ENCODE measurements around the gene DDX5. TPM values are rescaled to one million over a fixed set of nuclear protein-coding genes. Genes with fewer than 3 reads are reported as not detected.

DDX5 gene
- total RNA-seq, 1 experiment from 2014 or later = 869 TPM

- Histone ChIP-seq H4K20me1 (ENCODE audit: control insufficient read depth, insufficient read depth, insufficient read length) (no peaks in the 10 kb centered on the region), H3T11ph (ENCODE audit: low read length) (no peak overlapping the region), H3K23ac (ENCODE audit: insufficient read length, low read depth, low read length) (no peak overlapping the region), H3K79me1 (ENCODE audit: insufficient read depth, low read depth, low read length, poor library complexity, severe bottlenecking) (no peaks in the 10 kb centered on the region), H2AFZ (ENCODE audit: low read length) (no peak overlapping the region), H2BK12ac (ENCODE audit: insufficient read length, low read depth, low read length) (no peak overlapping the region), H2AK5ac (ENCODE audit: insufficient read length, low read length) (no peak overlapping the region), H3K9ac (ENCODE audit: extremely low read depth, insufficient read length, low read length) (no peak overlapping the region), H3K4me2 (ENCODE audit: insufficient read depth, insufficient read length, low read length) (no peak overlapping the region), H3K23me2 (ENCODE audit: insufficient read length, low read depth, low read length, poor library complexity, severe bottlenecking) (no peaks in the 10 kb centered on the region), H2BK5ac (ENCODE audit: insufficient read length, low read length) (no peak overlapping the region), H2BK20ac (ENCODE audit: low read depth, low read length, poor library complexity, severe bottlenecking) (no peak overlapping the region), H3K9me3 (ENCODE audit: control insufficient read depth, low read depth, low read length) (no peaks in the 10 kb centered on the region), H3K18ac (ENCODE audit: insufficient read length, low read depth, low read length) (no peak overlapping the region), H3K4me1 (ENCODE audit: insufficient read depth, low read length) (no peaks in the 10 kb centered on the region), H4K5ac (ENCODE audit: insufficient read length, low read depth, low read length) (no peak overlapping the region), H4K8ac (replicated peaks; ENCODE audit: insufficient read length, low read depth, low read length) (no peak overlapping the region), H3K4ac (ENCODE audit: low read depth, low read length) (no peak overlapping the region), H2BK120ac (ENCODE audit: low read depth, low read length, poor library complexity, severe bottlenecking) (no peak overlapping the region), H4K91ac (ENCODE audit: insufficient read length, low read depth, low read length) (no peak overlapping the region), H3K14ac (ENCODE audit: insufficient read depth, low read length) (no peak overlapping the region), H2BK15ac (ENCODE audit: low read depth, low read length) (no peak overlapping the region), H3K27ac (ENCODE audit: insufficient read length, low read depth, low read length) (no peak overlapping the region), H3K27me3 (ENCODE audit: insufficient read depth, low read length) (no peaks in the 10 kb centered on the region), H3K56ac (ENCODE audit: insufficient read length, low read depth, low read length) (no peak overlapping the region), H3K79me2 (ENCODE audit: insufficient read depth, low read length) (no peaks in the 10 kb centered on the region)
- TF ChIP-seq CTCF (conservative IDR thresholded peaks at IDR 0.05) = no peak
- no CpG with 5 or more reads among the region's 5 CpGs for WGBS (ENCODE audit: extremely low coverage, insufficient read length, low lambda C conversion rate)
- Mint-ChIP-seq H3K27ac (no peak overlapping the region), H3K4me1 (no peaks in the 10 kb centered on the region), H3K9me3 (no peaks in the 10 kb centered on the region), H3K27me3 (ENCODE audit: low read depth) (no peaks in the 10 kb centered on the region), H3K36me3 (ENCODE audit: insufficient read depth in 1 of 3, low read depth in 3 of 3) (peaks cover 42 to 96% (median 89%) of the 10 kb centered on the region in 3 experiments), H3K4me3 (no peak overlapping the region)
- no peak for DNase-seq
Measured at GRCh38 chr17:64532409-64532808, 26.3 kb upstream of the DDX5 start.
